Endothelial cell of umbilical vein (primary cell): ENCODE data around the gene SFT2D1. TPM values are rescaled to one million over a fixed set of nuclear protein-coding genes. Genes with fewer than 3 reads are reported as not detected.

Experiments
- BruUV-seq: library from RNA; stranded (reverse); fragments of 400-500 nt; replicated peaks from 2 replicates; lab custom pipeline; 2021; lab: Mats Ljungman, UMichigan
- CTCF ChIA-PET: fragments of 300-600, 350-600 bp; sonication (Branson Sonifier 250); formaldehyde crosslinking; loops from one replicate; lab custom pipeline; 2021; ENCODE audit warnings: antibody characterized with exemption, inconsistent platforms; lab: Charles Lee
- POLR2A ChIA-PET: fragments of 300-600, 350-600 bp; sonication (Branson Sonifier 250); formaldehyde crosslinking; loops from one replicate; lab custom pipeline; 2021; ENCODE audit warnings: antibody characterized with exemption, inconsistent platforms; lab: Charles Lee
- DNase-seq: peaks from one replicate; pipeline ENCODE4 v3.0.0-alpha.2; 2011; ENCODE audit warnings: low read depth, low spot score
- FAIRE-seq: peaks from 2 replicates; lab custom pipeline; 2011; peaks lifted over from hg19 to GRCh38; lab: Jason Lieb, UNC
- H2AFZ ChIP-seq: 2 replicates; pipeline ENCODE4 v1.6.0; 2012; ENCODE audit warnings: low read depth, low read length, control low read depth, inconsistent platforms
- H3K27ac ChIP-seq: 2 replicates; pipeline ENCODE4 v1.5.1; 2011; ENCODE audit warnings: low read depth, mild to moderate bottlenecking, control low read depth, low read length, moderate library complexity; ENCODE audit not compliant: insufficient read depth
- H3K27me3 ChIP-seq, 2 experiments: 2 replicates each; pipeline versions ENCODE4 v1.6.0 to v1.6.1; 2011; ENCODE audit warnings: low read length in 2 of 2, mixed read lengths in 1 of 2; ENCODE audit not compliant: control insufficient read depth in 2 of 2, insufficient read depth in 2 of 2
- H3K36me3 ChIP-seq, 2 experiments: 2 replicates in 1 of 2; 3 replicates in 1 of 2; pipeline ENCODE4 v1.5.1; 2011; ENCODE audit warnings: low read length in 2 of 2, mild to moderate bottlenecking in 1 of 2, moderate library complexity in 1 of 2; ENCODE audit not compliant: control insufficient read depth in 2 of 2, insufficient read depth in 2 of 2; ENCODE audit errors: extremely low read depth in 1 of 2
- H3K4me1 ChIP-seq: 3 replicates; pipeline ENCODE4 v1.5.1; 2011; ENCODE audit warnings: mild to moderate bottlenecking, low read length; ENCODE audit not compliant: control insufficient read depth, insufficient read depth; ENCODE audit errors: extremely low read depth
- H3K4me2 ChIP-seq: 2 replicates; pipeline ENCODE4 v1.6.1; 2011; ENCODE audit warnings: low read length, control low read depth, mixed read lengths; ENCODE audit not compliant: insufficient read depth
- H3K4me3 ChIP-seq, 3 experiments: fragments of 200-600 bp in 1 of 3; sonication (generic), shearing (Covaris generic) in 1 of 3; replicated peaks in 1 of 3; 2 replicates each; pipeline ENCODE4 v1.5.1; 2011 to 2016; ENCODE audit warnings: control low read depth in 3 of 3, low read length in 3 of 3, mild to moderate bottlenecking in 2 of 3, inconsistent platforms in 1 of 3, low read depth in 1 of 3, moderate library complexity in 1 of 3; ENCODE audit not compliant: insufficient read depth in 1 of 3
- H3K79me2 ChIP-seq: 2 replicates; pipeline ENCODE4 v1.6.0; 2012; ENCODE audit warnings: low read length, inconsistent platforms; ENCODE audit not compliant: control insufficient read depth, insufficient read depth
- H3K9ac ChIP-seq: replicated peaks from 2 replicates; pipeline ENCODE3; 2011; ENCODE audit warnings: low read length, control low read depth; ENCODE audit not compliant: insufficient read depth; ENCODE audit errors: extremely low read depth
- H3K9me1 ChIP-seq: replicated peaks from 3 replicates; pipeline ENCODE4 v1.6.0; 2011; ENCODE audit warnings: mild to moderate bottlenecking, low read length; ENCODE audit not compliant: control insufficient read depth, insufficient read depth; ENCODE audit errors: extremely low read depth
- H3K9me3 ChIP-seq: replicated peaks from 2 replicates; pipeline ENCODE4 v1.5.1; 2012; ENCODE audit warnings: low read length, inconsistent platforms; ENCODE audit not compliant: control insufficient read depth, insufficient read depth
- H4K20me1 ChIP-seq: replicated peaks from 2 replicates; pipeline ENCODE3; 2011; ENCODE audit warnings: mild to moderate bottlenecking, low read length; ENCODE audit not compliant: control insufficient read depth, insufficient read depth; ENCODE audit errors: extremely low read depth
- EZH2 ChIP-seq: IDR thresholded peaks from 2 replicates; pipeline ENCODE4 v1.6.1; 2012; ENCODE audit warnings: borderline replicate concordance, low read depth, mild to moderate bottlenecking, moderate library complexity, low read length, inconsistent platforms; ENCODE audit not compliant: severe bottlenecking
- FOS ChIP-seq: IDR thresholded peaks from 2 replicates; pipeline ENCODE4 v1.6.1; 2011; ENCODE audit warnings: mild to moderate bottlenecking, low read length, moderate library complexity, borderline replicate concordance; ENCODE audit not compliant: insufficient read depth
- GATA2 ChIP-seq: IDR thresholded peaks from 2 replicates; pipeline ENCODE4 v1.7.0; 2011; ENCODE audit warnings: low read depth, mild to moderate bottlenecking, moderate library complexity, mixed read lengths, low read length; ENCODE audit not compliant: insufficient read length, insufficient read depth
- JUN ChIP-seq: IDR thresholded peaks from 2 replicates; pipeline ENCODE4 v1.6.1; 2011; ENCODE audit warnings: borderline replicate concordance, low read depth; ENCODE audit not compliant: insufficient read length, insufficient read depth
- POLR2A ChIP-seq: IDR thresholded peaks from 2 replicates; pipeline ENCODE4 v1.6.1; 2012; ENCODE audit warnings: low read depth, mild to moderate bottlenecking, control low read depth, low read length
- POLR2AphosphoS5 ChIP-seq: IDR thresholded peaks from 2 replicates; pipeline ENCODE4 v1.6.1; 2012; ENCODE audit warnings: low read depth, mild to moderate bottlenecking, control low read depth, low read length, moderate library complexity; ENCODE audit not compliant: insufficient read depth
- dilution Hi-C: fragments of 300-500 bp; cut with MboI; formaldehyde crosslinking; loops from one replicate; pipeline ENCODE4 v1.15.0; 2019; ENCODE audit warnings: low sequenced_read_pairs; ENCODE audit not compliant: extremely low pct_ligation_motif_present
- intact Hi-C: fragments of 100-400 bp; cut with micrococcal nuclease; formaldehyde crosslinking; loops from one replicate; pipeline ENCODE4 v1.10.0; 2022
- polyA plus RNA-seq, 4 experiments: library from polyadenylated mRNA; depleted of rRNA in 3 of 4; stranded (reverse) in 3 of 4; unstranded in 1 of 4; fragments of >200 nt; gene quantifications; 2 replicates each; pipeline versions ENCODE4 v1.2.1 to v1.2.3, GENCODE V29; 2011 to 2012; ENCODE audit warnings: missing spikeins in 1 of 4
- total RNA-seq: library from RNA; stranded (reverse); gene quantifications from 2 replicates; pipeline ENCODE4 v1.2.3, GENCODE V29; 2021
- TF ChIP-seq, protein P1 (sequence below): IDR thresholded peaks from 2 replicates; pipeline ENCODE4 v1.6.1; 2011; ENCODE audit not compliant: insufficient read depth, insufficient read length

The SFT2D1 gene
- total and polyA plus RNA-seq, 2 donors (not counting 3 experiments of a cell fraction or from before 2014, with no cell fraction given) = 22.9 to 30.6 TPM

- no peaks in the 10 kb centered on the region for H3K27me3 ChIP-seq
- H3K27ac ChIP-seq = no peak overlapping the region
- peaks cover 41% of the 10 kb centered on the region for H3K79me2 ChIP-seq
- no peaks in the 10 kb centered on the region for H3K9me3 ChIP-seq
- H2AFZ ChIP-seq = no peak overlapping the region
- FAIRE-seq (no peak), DNase-seq (no peak)
- BruUV-seq = no TSS peak
- H3K4me2 ChIP-seq = no peak overlapping the region
- no peak overlapping the region for H3K9ac ChIP-seq
- no peaks in the 10 kb centered on the region for H3K4me1 ChIP-seq
- H3K4me3 ChIP-seq = no peak overlapping the region
- TF ChIP-seq POLR2A (no peak), FOS (no peak), GATA2 (no peak), JUN (no peak), POLR2AphosphoS5 (no peak), EZH2 (no peak)
- TF ChIP-seq, protein P1, sequence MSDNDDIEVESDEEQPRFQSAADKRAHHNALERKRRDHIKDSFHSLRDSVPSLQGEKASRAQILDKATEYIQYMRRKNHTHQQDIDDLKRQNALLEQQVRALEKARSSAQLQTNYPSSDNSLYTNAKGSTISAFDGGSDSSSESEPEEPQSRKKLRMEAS = no peak
- no peaks in the 10 kb centered on the region for H3K36me3 ChIP-seq
- intact Hi-C loops = no loop called here
- ChIA-PET POLR2A (no interaction called here), CTCF (interaction anchor here (1.6 kb wide), 1 partner anchor 22 kb away, joined by 5 read pairs; no protein-coding TSS in a partner anchor)
- H3K9me1 ChIP-seq = no peaks in the 10 kb centered on the region
- dilution Hi-C loops = no loop called here
- H4K20me1 ChIP-seq = no peaks in the 10 kb centered on the region
Observed at GRCh38 chr6:166335378-166336302, 6.7 kb downstream of the SFT2D1 start.
